ENCODE measurements around the gene ALKBH6.

The ALKBH6 gene

GRCh38 chr19:36014012-36014924 is at the start of gene ALKBH6:
Gene ALKBH6, minus strand, starts transcription at chr19:36014213. Its CDS starts 816 bp downstream, at chr19:36013397.
- TF ChIP-seq GATA2 (IDR thresholded peaks at IDR 0.05; ENCODE audit: low read depth, low read length) (no peak), GATA3 (IDR thresholded peaks at IDR 0.05; ENCODE audit: low read depth, low read length) (no peak)

GRCh38 chr19:36061367-36061766 is 47.4 kb upstream of the ALKBH6 start:
- TF ChIP-seq GATA2 (IDR thresholded peaks at IDR 0.05; ENCODE audit: low read depth, low read length) (no peak), GATA3 (IDR thresholded peaks at IDR 0.05; ENCODE audit: low read depth, low read length) (no peak)

- TF ChIP-seq GATA3 (IDR thresholded peaks at IDR 0.05; ENCODE audit: low read depth, low read length) = no peak
- no peak for TF ChIP-seq GATA2 (IDR thresholded peaks at IDR 0.05; ENCODE audit: low read depth, low read length)
These were observed 46.4 kb upstream of the ALKBH6 start for GRCh38 chr19:36060430-36060829.

- no peak for TF ChIP-seq GATA3 (IDR thresholded peaks at IDR 0.05; ENCODE audit: low read depth, low read length)
- no peak for TF ChIP-seq GATA2 (IDR thresholded peaks at IDR 0.05; ENCODE audit: low read depth, low read length)
These were observed 45.3 kb upstream of the ALKBH6 start for GRCh38 chr19:36059180-36059910.

- no peak for TF ChIP-seq GATA3 (IDR thresholded peaks at IDR 0.05; ENCODE audit: low read depth, low read length)
- no peak for TF ChIP-seq GATA2 (IDR thresholded peaks at IDR 0.05; ENCODE audit: low read depth, low read length)
These were observed 44.6 kb upstream of the ALKBH6 start for GRCh38 chr19:36058481-36059179.

GRCh38 chr19:36054733-36055686 is 41.0 kb upstream of the ALKBH6 start, which contains the start of gene WDR62:
Gene WDR62, plus strand, starts transcription at chr19:36054897. Its CDS starts 75 bp downstream, at chr19:36054972.
- no peak for TF ChIP-seq GATA3 (IDR thresholded peaks at IDR 0.05; ENCODE audit: low read depth, low read length)

GRCh38 chr19:36054119-36054732 is 40.2 kb upstream of the ALKBH6 start, which contains the start of gene THAP8:
Gene THAP8, minus strand, starts transcription at chr19:36054285. Its CDS starts 68 bp downstream, at chr19:36054217.
- TF ChIP-seq GATA3 (IDR thresholded peaks at IDR 0.05; ENCODE audit: low read depth, low read length) (no peak), GATA2 (IDR thresholded peaks at IDR 0.05; ENCODE audit: low read depth, low read length) (no peak)

- TF ChIP-seq GATA2 (IDR thresholded peaks at IDR 0.05; ENCODE audit: low read depth, low read length) = no peak
- TF ChIP-seq GATA3 (IDR thresholded peaks at IDR 0.05; ENCODE audit: low read depth, low read length) = no peak
These were observed 37.6 kb upstream of the ALKBH6 start for GRCh38 chr19:36051637-36052036.

GRCh38 chr19:36051236-36051635 is 37.2 kb upstream of the ALKBH6 start:
- TF ChIP-seq GATA3 (IDR thresholded peaks at IDR 0.05; ENCODE audit: low read depth, low read length) = no peak
- TF ChIP-seq GATA2 (IDR thresholded peaks at IDR 0.05; ENCODE audit: low read depth, low read length) = no peak

- TF ChIP-seq GATA3 (IDR thresholded peaks at IDR 0.05; ENCODE audit: low read depth, low read length) (no peak), GATA2 (IDR thresholded peaks at IDR 0.05; ENCODE audit: low read depth, low read length) (no peak)
These were observed 35.2 kb upstream of the ALKBH6 start for GRCh38 chr19:36049080-36049698.

- TF ChIP-seq GATA2 (IDR thresholded peaks at IDR 0.05; ENCODE audit: low read depth, low read length) (no peak), GATA3 (IDR thresholded peaks at IDR 0.05; ENCODE audit: low read depth, low read length) (no peak)
These were observed 33.8 kb upstream of the ALKBH6 start for GRCh38 chr19:36047835-36048234.

GRCh38 chr19:36046443-36047050 is 32.5 kb upstream of the ALKBH6 start:
- no peak for TF ChIP-seq GATA3 (IDR thresholded peaks at IDR 0.05; ENCODE audit: low read depth, low read length)
- no peak for TF ChIP-seq GATA2 (IDR thresholded peaks at IDR 0.05; ENCODE audit: low read depth, low read length)

Measured in SH-SY5Y (cell line).